A549 (cell line): ENCODE data around the gene MTERF2.

Experiments used
- JUN ChIP-seq, 2 experiments: fragments of >200 bp; sonication (Bioruptor Twin); formaldehyde crosslinking; IDR thresholded peaks; 2 replicates in 1 of 2; 3 replicates in 1 of 2; pipeline ENCODE4 v1.6.1; 2016 to 2017
- NFE2L2 ChIP-seq: fragments of 150-350 bp; conservative IDR thresholded peaks from 2 replicates; pipeline ENCODE4 v1.6.1; 2014; ENCODE audit warnings: low read length

GRCh38 chr12:107027636-107028053 is 40.7 kb upstream of the MTERF2 start:
- TF ChIP-seq JUN (IDR thresholded peaks at IDR 0.05) = no peak
- no peak for TF ChIP-seq NFE2L2
